GM18508 (cell line): Measurements from ENCODE around the gene LBX1.

Experiments used
- ATAC-seq: cut with Tn5 transposase; IDR thresholded peaks from one replicate; pipeline ENCODE4 v1.9.1; 2021; ENCODE audit warnings: moderate number of reproducible peaks; ENCODE audit not compliant: insufficient read depth, unreplicated experiment

LBX1 gene

GRCh38 chr10:101226491-101227428, 2.5 kb downstream of the LBX1 start:
- ATAC-seq = no peak

- no peak for ATAC-seq
These were observed 3.3 kb downstream of the LBX1 start for GRCh38 chr10:101225846-101226421.

- ATAC-seq = no peak
These were observed 4.1 kb downstream of the LBX1 start for GRCh38 chr10:101224910-101225823.

- ATAC-seq = no peak
These were observed 5.0 kb downstream of the LBX1 start for GRCh38 chr10:101224060-101224909.

- ATAC-seq = no peak
These were observed 5.8 kb downstream of the LBX1 start for GRCh38 chr10:101223274-101224059.

- no peak for ATAC-seq
These were observed 6.5 kb downstream of the LBX1 start for GRCh38 chr10:101222683-101223273.

GRCh38 chr10:101221963-101222531, 7.2 kb downstream of the LBX1 start:
- ATAC-seq = no peak

GRCh38 chr10:101221549-101221948, 7.7 kb downstream of the LBX1 start:
- no peak for ATAC-seq

- no peak for ATAC-seq
These were observed 9.3 kb downstream of the LBX1 start for GRCh38 chr10:101219946-101220451.

- ATAC-seq = no peak
These were observed 9.9 kb downstream of the LBX1 start for GRCh38 chr10:101219139-101219945.

- no peak for ATAC-seq
These were observed 10.7 kb downstream of the LBX1 start for GRCh38 chr10:101218351-101219138.

- no peak for ATAC-seq
These were observed 11.6 kb downstream of the LBX1 start for GRCh38 chr10:101217450-101218281.

GRCh38 chr10:101217044-101217425, 12.2 kb downstream of the LBX1 start:
- no peak for ATAC-seq

GRCh38 chr10:101216207-101217043, 12.8 kb downstream of the LBX1 start:
- ATAC-seq = no peak
